ENCODE data around the gene ALLC.

ALLC gene

DNA sequence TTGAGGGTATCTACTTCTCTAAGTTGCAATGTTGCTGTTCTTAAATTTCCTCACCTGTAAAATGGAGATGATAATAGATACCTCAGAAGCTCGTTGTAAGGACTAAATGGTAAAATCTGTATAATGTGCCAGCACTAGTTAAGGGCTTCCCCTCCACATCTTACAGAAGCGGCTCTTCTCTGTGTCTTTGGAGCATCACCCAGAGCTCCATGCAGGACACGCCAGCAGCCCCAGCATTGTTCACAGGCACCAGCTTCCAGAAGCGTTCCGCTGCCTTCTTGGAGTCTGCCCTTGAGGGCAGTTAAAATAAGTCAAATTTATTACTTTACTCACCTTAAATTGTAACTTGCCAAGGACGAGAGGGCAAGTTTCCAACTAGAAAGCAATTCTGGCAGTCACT lies 51.2 kb downstream of the ALLC start:
- no peak for DNase-seq (ENCODE audit: low read depth in 1 of 2, low spot score in 1 of 2)

DNA sequence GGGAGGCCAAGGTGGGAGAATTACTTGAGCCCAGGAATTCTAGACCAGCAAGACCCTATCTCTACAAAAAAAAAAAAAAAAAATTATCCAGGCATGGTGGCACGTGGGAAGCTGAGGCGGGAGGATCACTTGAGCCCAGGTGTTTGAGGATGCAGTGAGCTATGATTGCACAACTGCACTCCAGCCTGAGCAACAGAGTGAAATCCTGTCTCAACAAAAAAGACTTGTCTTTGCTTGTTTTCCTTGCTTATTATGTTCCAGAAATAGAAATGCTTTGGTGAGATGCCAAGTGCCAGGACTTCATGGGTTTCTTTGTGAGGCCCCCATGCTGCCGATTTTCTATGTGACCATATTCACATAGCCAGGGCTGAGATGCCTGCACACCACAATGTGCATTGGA lies 54.4 kb downstream of the ALLC start:
- DNase-seq (ENCODE audit: low read depth in 1 of 2, low spot score in 1 of 2), result no peak

- no peak for DNase-seq (ENCODE audit: low read depth in 1 of 2, low spot score in 1 of 2)
Measured at GRCh38 chr2:3712831-3713503, 55.0 kb downstream of the ALLC start.

DNA sequence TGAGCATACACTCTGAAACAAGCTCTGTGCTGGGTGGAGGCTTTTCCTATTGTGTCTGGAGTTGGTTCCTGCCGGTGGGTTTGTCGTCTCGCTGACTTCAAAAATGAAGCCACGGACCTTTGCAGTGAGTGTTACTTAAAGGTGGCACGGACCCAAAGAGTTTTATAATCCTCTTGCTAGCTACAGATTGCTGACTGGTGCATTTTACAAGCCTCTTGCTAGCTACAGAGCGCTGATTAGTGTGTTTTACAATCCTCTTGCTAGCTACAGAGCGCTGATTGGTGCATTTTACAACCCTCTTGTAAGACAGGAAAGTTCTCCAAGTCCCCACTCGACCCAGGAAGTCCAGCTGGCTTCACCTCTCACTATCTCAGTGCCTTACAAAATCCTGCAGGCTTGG lies 60.7 kb downstream of the ALLC start:
- DNase-seq (ENCODE audit: low read depth in 1 of 2, low spot score in 1 of 2), result no peak

DNA sequence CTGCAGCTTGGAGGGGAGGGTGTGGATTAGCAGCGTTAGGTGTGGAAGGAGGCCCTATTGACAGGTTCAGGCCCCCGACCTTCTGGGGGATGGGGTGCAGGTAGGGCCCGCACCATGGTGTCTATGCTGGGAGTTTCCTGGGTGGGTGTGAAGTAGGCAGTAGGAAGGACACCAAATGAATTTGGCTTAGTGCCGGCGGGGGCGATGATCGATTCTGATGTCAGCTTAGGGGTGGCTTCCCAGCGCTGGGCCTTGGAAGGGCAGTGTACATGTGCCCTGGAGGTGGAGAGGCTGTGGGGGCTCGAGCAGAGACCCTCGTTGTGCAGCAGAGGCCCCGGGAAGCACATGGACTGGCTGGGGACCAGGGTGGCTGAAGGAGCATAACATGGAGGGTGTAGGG lies 67.0 kb downstream of the ALLC start:
- DNase-seq (ENCODE audit: low read depth in 1 of 2, low spot score in 1 of 2), result no peak

GRCh38 chr2:3725458-3726250 lies 67.7 kb downstream of the ALLC start:
- DNase-seq (ENCODE audit: low read depth in 1 of 2, low spot score in 1 of 2), result no peak

DNA sequence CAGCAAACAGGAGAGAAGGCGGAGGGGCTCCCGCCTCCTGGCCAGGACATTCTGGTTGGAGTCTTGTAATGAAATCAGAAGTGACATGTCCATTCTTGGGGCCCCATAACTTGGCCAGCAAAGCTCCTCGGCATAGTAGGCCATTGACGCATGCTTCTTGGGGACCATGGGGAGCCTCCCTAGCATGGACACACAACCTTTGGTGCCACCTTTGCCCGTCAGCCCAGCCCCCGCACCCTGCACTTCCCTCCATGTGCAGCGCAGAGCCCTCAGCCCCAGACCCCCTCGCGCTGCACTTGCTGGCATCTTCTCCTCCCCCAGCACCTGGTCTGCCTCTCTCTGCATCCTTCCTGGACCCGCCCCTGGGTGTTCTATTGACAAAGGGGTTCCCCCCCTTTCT lies 68.5 kb downstream of the ALLC start:
- DNase-seq (ENCODE audit: low read depth in 1 of 2, low spot score in 1 of 2), result no peak

- DNase-seq (ENCODE audit: low read depth in 1 of 2, low spot score in 1 of 2), result no peak
Measured at GRCh38 chr2:3727397-3728045, 69.5 kb downstream of the ALLC start.

- DNase-seq (ENCODE audit: low read depth in 1 of 2, low spot score in 1 of 2), result no peak
Measured at GRCh38 chr2:3728104-3729054, 70.4 kb downstream of the ALLC start.

GRCh38 chr2:3729055-3729448 lies 71.1 kb downstream of the ALLC start:
- no peak for DNase-seq (ENCODE audit: low read depth in 1 of 2, low spot score in 1 of 2)

- no peak for DNase-seq (ENCODE audit: low read depth in 1 of 2, low spot score in 1 of 2)
Measured at GRCh38 chr2:3729786-3730185, 71.8 kb downstream of the ALLC start.

GRCh38 chr2:3730646-3731045 lies 72.6 kb downstream of the ALLC start:
- DNase-seq (ENCODE audit: low read depth in 1 of 2, low spot score in 1 of 2), result no peak

DNA sequence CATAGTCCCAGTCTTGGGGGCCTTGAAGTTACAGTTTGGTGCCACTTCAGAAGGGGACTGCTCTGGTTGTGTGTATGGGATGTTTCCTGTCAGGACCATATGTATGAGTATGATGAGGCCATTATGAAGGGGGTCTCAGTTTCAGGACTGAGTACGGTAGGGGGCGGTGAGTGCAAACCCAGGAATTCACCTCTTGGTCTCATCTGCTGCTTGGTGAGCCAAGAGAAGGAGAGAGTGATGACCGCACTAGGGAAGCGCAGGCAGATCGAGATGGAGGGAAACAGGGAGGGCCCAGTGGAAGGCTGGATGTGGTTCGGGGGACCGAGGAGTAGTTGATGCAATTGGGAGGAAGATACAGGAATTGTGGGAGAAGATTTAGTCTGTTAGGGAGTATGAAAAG lies 73.8 kb downstream of the ALLC start:
- DNase-seq (ENCODE audit: low read depth in 1 of 2, low spot score in 1 of 2), result no peak

- DNase-seq (ENCODE audit: low read depth in 1 of 2, low spot score in 1 of 2), result no peak
Measured at GRCh38 chr2:3736112-3736511, 78.1 kb downstream of the ALLC start.

GRCh38 chr2:3737128-3737527 lies 79.1 kb downstream of the ALLC start:
- DNase-seq (ENCODE audit: low read depth in 1 of 2, low spot score in 1 of 2), result no peak

- no peak for DNase-seq (ENCODE audit: low read depth in 1 of 2, low spot score in 1 of 2)
Measured at GRCh38 chr2:3738454-3738853, 80.5 kb downstream of the ALLC start.

GRCh38 chr2:3739313-3739712 lies 81.3 kb downstream of the ALLC start:
- no peak for DNase-seq (ENCODE audit: low read depth in 1 of 2, low spot score in 1 of 2)

GRCh38 chr2:3741396-3741795 lies 83.4 kb downstream of the ALLC start:
- DNase-seq (ENCODE audit: low read depth in 1 of 2, low spot score in 1 of 2), result no peak

- DNase-seq (ENCODE audit: low read depth in 1 of 2, low spot score in 1 of 2), result no peak
Measured at GRCh38 chr2:3741867-3742602, 84.0 kb downstream of the ALLC start.

DNA sequence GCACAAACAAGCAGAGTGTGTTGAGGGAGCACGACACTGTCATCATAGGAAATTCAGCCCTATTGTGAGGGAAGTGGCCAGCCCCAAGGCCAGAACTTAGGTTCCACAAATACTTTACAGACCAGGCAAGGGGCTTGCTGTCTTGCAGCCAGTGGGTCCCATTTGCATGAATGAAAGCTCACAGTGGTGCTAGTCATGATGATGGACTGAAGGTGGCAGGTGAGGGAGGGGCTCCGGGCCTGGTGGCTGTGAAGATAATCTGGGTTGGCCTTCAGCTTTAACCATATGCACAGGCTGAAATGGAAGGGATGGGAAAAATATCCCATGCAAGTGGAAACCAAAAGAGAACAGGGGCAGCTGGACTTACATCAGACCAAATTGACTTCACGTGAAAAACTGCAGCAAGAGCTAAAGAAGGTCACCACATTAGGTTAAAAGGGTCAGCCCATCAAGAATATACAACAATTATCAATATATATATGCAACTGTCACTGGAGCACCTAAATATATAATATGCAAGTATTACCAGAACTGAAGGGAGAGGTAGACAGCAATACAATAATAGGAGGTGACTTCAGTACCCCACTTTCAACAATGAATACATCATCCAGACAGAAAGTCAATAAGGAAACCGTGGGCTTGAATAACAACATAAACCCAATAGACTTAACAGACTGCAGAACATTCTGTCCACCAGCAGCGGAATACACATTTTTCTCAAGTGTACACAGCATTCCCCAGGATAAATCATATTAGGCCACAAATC lies 84.9 kb downstream of the ALLC start:
- no peak for DNase-seq (ENCODE audit: low read depth in 1 of 2, low spot score in 1 of 2)
